HS-5 (cell line): ENCODE results near the gene EEF1AKMT3.

Source experiments
- DNase-seq: peaks from one replicate; pipeline ENCODE4 v3.0.0-alpha.2; 2012; ENCODE audit warnings: low read depth

The EEF1AKMT3 gene

DNA sequence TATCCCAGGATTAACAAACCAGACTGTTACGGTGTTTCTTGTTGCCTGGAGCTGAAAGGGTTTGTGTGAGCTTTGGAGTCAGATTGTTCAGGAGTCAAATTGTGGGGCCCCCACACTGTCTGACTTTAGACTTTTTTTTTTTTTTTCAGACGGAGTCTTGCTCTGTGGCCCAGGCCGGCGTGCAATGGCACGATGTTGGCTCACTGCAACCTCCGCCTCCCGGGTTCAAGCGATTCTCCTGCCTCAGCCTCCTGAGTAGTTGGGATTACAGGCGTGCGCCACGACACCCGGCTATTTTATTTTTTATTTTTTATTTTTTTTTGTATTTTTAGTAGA, 11.0 kb downstream of the EEF1AKMT3 start:
- DNase-seq, result no peak

DNA sequence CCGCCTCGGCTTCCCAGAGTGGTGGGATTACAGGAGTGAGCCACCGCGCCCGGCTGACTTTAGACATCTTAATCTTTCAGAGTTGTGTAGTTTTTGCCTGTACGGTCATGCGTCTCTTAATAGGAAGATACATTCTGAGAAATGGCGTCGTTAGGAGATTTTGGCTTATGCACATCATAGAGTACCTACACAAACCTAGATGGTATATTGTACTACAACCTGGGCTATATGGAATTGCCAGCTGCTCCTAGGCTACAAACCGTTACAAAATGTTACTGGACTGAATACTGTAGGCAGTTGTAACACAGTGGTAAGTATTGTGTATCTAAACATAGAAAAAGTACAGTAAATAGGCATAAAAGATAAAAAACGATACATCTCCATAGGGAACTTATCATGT, 11.4 kb downstream of the EEF1AKMT3 start:
- DNase-seq, result no peak

DNA sequence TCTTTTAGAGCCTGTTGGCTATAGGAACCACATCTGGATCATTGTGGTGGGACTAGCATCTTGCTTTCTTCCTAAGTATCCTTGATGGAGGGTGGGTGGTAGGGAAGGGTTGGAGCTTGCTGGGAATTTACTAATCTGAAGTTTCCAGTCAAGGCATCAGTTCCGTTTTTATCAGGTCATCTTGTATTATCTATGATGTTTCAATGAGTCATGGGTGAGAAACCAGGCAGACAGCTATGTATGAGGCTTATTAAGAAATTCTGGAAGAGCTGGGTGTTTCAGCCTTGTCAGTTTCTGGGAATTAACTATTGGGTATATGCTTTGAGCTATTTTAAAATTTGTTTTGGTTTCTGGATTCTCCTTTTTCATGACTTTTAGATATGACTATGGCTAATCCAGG, 21.5 kb downstream of the EEF1AKMT3 start:
- peak; percentile 70 for DNase-seq

DNA sequence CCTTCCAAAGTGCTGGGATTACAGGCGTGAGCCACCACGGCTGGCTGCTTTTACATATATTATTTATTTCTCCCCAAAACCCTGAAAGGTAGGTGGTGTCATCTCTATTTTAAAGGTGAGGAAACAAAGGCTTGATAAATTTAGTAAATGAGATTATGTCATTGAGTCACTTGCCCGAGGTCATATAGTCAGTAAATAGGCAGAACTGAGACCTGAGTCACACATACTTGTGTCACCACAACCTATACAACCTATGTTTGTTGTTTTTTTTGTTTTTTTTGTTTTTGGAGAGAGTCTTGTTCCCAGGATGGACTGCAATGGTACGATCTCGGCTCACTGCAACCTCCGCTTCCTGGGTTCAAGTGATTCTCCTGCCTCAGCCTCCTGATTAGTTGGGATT, 22.9 kb downstream of the EEF1AKMT3 start:
- DNase-seq, result no peak

DNA sequence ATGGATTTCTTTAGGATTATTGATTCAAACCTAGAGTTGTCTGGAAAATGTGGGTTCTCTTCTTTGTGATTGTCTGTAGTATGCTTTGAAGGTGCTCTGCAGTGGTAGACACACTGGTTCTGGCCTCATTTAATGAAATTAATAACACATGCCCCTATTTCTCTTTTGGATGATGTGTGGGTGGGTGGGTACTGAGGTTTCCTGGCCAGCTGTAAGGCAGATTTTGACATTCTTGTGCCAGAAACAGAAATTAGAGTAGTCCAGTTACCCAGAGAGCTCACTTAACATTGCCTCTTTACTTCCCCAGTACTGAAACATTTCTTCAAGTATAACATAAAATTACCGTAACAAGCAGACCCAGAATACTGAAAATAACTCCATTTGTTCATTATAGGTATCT, 24.6 kb downstream of the EEF1AKMT3 start:
- DNase-seq, result no peak

DNA sequence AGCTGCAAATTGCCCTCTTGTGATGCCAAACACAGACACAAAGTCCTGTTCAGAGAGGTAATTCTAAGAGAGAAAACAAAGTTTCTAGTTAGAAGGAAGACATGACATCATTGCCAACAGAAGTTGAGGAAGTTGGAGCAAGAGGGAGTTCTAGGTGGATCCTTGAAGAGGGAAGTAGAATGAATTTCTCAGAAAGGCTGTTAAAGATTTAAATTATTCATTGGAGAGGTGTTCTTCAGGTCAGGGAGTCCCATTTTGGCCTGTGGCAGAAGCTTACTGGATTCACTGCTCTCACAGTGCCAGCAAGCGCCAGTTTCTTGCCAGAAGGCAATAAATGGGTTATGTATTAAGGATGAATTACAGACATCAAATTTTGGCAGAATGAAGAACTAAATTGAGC, 25.5 kb downstream of the EEF1AKMT3 start:
- DNase-seq, result no peak

DNA sequence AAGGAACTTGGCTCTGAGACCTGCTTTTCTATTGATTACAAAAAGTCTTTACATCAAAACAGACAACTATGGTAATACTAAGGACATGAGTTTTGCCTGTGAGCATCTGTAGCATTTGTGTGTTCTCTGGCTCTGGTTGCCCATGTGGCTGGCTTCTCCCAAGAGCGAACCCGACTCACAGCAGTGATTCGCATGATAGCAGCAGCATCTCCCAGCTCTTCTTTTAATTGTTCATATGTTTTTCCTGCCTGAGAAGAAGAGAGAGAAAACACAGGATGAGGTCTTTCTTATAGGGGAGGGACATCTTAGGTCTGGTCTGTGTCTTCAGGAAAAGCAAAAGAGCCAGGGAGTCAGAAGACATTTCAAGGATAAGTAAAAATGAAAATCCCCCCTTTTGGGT, 28.6 kb downstream of the EEF1AKMT3 start:
- DNase-seq, result no peak

DNA sequence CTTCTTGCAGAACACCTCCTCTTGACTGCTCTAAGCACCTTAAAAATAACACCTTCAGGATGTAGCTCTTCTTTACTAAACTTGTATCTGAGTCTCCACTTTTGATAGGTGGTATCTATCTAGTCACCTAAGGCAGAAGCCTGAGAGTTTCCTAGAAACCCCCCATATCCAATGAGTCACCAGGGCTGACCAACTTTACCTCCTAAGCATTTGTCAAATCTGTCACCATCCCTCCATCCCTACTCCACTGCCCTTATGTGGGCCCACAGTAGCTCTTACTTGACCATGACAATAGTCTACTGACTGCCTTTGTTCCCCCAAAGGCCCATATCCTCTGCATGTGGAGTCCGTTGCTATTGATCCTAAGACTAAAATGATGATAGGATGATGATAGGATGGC, 30.2 kb downstream of the EEF1AKMT3 start:
- no peak for DNase-seq

DNA sequence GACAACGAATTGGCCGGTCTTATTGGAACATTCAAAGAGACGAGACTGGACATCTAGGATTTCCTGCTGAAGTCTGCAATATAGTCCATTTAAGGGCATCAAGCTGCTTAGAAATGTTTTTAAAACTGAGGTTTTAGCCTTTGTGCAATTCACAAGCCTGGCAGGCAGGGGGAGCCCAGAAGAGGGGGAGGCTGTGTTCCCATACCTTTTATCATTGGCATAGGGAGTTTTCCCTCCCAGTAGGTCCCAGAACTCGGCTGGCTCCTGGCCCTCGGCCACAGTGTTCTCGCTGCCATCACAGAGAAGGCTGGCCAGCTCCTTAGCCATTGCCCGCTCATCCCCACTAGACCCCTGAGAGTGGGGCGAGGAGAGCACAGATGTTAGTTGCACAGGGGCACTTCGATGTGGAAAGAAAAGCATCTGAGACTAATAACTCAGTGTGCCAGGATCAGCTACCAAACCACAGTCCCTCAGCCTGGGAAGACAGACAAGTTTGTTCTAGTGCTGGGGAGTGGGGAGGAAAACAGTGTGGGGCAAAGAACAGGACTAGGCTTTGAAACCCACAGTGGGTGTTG, 31.0 kb downstream of the EEF1AKMT3 start:
- DNase-seq, result no peak

DNA sequence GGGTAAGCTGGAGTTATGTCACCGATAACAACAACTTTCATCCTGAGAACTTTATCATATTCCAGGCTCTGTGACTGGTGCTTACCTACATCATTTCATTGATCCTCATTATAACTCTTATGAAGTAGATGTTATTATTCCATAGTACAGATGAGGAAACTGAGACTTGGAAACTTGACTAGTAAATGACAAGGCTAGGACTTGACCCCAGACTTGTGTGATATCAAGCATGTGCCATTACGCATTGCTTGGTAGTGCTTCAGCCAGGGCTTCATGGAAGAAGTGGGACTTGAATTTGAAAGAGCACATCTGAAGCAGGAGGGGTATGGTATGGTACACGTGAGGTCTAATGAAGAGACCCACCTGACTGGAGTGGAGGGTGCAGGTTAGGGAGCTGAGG, 34.3 kb downstream of the EEF1AKMT3 start:
- no peak for DNase-seq

DNA sequence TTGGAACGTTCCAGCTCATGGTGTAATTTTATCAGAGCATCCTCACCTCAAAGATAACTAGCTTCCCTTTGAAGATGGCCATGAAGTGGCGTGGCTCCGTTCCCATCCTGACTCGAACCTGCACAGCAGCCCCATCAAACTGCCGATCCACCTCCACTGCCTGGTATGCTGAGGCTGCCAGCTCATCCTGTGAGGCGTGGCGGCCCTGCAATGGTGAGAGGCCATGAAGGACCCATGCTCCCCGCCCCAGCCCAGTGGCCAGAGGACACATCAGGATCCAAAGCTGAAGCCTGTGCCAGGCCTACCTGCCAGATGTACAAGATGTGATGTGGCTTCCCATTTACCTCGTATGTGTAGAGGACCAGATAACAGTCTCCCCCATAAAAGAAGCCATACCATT, 34.9 kb downstream of the EEF1AKMT3 start:
- DNase-seq, result no peak

DNA sequence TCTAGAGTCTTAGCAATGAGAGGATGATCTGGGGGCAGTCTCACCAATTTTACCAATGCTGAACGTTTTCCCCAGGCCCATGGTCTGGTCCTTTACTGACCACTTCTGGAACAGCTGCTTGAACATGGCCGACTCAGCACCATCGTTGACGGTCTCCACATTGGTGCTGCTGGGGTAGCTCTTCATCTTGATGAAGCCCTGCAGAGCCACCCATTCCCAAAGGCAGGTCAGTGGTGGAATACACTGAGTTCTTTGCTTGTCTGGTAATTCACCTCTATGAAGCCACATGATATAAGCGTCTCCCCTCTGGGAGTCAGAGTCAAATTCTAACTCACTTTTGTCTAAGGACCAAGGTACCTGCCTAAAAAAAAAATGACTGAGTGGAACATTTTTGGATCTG, 35.9 kb downstream of the EEF1AKMT3 start:
- no peak for DNase-seq

DNA sequence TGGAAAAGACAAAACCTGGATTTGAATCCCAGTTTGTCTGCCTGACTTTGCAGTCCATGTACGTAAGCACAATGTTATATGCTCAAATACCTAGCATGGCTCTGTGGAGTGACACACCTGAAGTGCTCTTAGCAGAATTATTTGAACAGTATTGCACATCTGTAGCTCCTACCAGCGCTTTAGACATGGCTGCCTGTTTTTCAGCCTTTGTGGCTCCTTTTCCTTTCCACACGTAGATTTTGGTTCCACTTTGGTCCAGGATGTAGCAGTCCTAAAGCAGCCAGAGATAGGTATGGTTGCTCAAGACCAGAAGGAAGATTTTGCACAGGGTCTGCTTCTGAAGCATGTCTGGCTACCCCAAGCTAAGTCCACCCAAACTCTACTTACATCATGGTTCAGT, 37.0 kb downstream of the EEF1AKMT3 start:
- no peak for DNase-seq

DNA sequence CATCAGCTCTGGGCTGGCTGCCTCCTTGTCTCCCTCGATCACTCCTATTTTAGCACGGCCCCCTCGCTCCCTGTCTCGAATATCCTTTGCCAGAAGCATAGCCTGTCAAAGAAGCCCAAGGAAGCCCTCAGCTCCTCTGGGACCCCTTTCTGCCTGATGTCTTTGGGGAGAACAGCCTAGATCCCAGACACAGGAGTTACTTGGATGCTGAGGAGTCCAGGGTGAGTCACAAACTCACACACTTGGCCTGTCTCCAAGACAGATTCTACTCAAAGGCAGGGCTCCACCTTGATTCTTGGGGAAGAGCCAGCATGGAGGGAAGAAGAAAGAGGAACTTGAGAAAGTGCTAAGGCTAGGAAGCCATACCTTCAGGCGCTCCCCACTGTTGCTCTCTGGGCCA, 38.0 kb downstream of the EEF1AKMT3 start:
- peak; percentile 25 for DNase-seq

DNA sequence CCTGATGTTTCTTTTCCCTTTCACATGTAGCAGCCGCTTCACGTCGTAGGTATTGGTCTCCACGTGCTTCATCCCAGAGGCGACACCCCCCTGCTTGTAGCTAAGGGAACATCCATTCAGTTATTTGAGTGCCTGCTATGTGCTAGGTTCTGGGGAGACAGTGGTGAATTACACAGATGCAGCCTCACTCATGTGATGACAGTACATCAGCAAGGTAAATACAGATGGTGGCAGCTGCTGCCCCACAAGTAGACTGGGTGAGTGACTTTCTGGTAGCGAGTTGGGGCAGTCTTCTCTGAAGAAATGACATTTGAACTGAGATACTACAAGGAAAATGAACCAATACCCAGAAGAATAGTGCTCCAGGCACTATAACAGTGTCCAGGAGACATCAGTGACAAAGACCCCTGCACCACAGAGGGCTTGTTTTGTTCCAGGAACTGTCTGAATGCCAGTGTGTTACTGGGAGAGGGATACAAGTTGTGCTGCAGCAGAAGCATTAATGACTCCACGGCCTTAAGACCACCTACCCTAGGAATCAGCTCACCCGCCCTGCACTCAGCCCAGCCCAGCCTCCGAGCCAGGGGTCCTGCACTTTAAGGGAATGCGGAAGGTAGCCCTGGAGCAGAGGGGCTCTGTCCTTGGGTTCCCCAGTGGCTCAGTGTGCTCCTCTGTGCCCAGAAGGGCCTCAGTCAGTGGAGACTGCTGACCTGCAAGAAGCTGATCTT, 38.8 kb downstream of the EEF1AKMT3 start:
- DNase-seq, result no peak

DNA sequence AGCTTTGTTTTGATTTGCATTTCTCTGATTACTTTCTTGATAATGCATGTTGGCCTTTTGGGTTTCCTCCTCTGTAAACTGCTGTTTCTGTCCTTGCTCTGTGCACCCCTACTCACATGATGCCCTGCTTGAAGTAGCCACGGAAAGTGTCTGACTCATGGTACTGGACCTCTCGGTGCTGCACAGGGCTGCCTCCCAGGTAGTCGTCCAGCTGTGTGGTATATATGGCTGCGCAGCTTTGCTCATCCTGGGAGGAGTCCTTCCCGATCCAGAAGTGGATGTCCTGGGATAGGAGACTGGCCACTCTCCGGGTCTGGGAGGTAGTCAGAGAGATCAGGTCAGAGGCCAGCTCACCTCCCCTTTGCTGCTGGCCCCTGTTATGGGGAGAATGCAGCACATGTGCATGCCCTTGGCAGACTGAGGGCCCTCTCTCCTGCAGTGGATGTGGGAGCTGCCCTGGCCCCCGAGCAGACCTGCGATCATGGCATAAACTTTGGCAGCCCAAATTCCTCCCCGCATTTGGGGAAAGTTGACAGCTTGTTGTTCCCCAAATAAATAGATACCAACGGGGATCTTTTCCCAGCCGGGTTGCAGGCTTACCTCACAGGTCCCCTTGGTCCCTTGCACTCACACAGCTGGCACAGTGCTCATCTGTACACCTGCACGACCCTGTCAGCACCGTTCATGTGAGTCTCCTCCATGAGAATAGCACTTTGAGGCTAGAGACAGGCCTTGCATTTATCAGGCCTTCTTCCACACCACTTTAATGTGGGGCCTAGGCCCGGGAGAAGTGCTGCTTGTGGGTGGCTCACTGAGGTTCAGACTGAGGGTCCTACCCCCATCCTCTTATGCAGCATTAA, 40.9 kb downstream of the EEF1AKMT3 start:
- no peak for DNase-seq

DNA sequence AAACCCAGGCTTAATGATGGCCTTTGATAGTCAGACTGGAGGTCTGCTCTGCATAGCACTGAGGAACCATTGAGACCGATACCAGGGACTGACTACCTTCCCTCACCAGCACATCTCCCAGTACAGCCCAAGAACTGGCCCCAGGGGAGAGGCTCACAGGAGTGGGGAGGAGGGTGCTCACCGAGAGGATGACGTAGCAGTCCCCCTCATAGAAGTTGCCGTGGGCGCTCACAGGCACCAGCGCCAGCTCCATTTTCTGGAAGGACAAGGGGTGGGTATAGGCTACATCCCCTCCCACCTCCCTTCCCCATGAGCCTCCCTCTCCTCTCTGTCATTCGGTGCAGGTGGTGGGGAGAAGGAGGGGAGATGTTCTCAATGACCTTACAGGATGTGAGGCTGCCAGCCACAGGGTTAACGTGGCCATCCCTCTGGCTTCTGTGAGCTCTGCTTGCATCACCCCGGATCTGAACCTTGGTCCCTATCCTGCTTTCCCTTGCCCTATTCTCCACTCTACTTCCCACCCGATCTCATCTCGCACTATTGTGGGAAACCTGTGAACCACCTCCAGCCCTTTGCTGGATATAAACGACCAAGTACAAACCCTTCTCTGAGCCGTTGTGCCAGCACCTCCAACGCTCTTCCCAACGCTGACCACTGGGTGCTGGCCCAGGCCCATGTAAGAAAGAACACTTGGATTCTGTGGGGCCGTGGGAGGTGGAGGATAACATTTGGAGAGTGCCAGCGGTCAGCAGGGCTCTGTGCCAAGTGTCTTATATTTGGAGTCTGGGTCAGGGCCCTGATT, 41.8 kb downstream of the EEF1AKMT3 start:
- no peak for DNase-seq

DNA sequence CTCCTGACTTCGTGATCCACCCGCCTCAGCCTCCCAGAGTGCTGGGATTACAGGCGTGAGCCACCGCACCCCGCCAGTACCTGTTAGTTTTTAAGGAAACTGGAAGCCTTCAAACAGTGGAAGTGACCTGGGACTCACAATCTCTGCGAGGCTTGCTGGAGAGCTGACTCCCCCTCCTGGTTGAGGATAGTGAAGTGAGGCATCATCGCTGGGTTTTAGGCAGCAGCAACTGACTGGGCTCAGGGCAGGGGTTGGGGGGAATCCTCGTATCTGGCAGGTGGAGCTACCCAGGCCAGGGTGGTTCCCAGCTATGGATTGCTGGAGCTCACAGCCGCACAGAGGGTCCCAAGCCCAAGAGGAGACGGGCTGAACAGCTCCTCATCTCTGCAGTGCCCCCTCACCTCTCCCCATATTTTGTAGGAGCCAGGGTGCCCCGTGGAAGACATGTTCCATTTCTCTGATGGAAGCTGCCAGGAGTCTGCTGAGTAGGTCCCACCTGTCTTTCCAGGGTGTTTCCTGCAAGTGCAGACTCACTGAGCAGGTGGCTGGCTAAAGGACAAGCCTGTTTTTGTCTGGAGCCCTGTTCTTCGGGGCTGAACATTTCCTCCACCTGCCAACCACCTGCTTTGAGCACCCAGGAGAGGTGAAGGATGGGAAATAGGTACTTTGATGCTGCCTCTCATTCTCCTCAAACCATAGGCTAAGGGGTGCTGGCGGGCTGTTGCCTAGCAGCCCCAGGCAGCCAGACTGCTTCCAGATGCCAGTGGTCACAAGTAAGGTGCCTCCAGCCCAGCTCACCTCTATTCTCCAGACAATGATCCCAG, 43.0 kb downstream of the EEF1AKMT3 start:
- DNase-seq, result no peak

DNA sequence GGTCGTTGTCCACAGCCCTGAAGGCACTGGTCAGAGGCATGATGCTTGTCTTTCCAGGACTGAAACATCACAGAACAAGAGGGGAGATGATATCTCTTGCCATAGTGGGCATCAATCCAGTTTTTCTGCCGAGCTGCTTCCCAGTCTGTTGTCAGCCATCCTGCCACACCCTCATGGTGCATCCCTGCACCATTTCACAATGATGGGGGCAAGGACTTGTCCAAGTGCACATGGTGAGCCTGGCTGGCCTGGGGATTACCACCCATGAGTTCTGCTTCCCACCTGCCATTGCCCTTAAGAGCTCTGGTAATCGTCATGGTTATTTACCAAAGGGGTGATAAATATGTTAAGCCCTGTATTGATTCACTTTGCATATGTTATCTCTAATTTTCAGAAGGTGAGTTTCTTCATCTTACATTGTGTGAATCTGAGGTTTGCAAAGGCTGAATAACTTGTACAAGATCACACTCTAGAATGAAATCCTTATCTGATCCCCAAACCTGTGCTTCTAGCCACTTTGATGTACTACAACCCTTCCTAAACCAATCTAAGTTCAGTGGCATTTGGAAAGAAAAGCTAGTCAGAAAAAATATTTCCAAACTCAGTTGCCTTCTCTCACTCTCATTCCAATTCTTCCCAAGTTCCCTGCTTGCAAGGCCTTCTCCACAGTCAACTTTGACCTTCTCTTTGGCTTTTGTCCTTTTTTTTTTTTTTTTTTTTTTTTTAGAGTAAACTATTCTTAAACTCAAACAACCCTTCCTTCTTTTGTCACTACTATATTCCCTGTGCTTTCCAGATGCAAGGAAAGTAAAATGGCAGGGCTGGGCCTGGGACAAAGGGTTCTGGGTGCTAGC, 43.8 kb downstream of the EEF1AKMT3 start:
- DNase-seq, result no peak

DNA sequence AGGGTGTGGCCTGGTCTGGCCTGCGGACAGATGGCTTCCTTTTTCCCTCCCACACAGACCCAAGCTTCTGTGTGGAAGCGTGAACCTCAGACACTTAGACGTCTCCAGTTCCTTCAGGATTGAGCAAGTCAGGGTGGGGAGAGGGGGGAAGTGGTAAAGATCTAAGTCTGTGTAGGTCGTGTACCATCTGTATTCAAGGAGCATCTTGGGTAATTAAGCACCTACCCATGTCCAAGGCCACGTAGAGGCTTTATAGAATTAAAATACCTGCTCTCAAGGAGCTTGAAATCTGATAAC, 44.4 kb downstream of the EEF1AKMT3 start:
- no peak for DNase-seq
